LHCN-M2 (cell line): ENCODE results near the gene AFG1L. TPM values are rescaled to one million over a fixed set of nuclear protein-coding genes. Genes with fewer than 3 reads are reported as not detected.
"Not testable (repeated sequence)": the region's sequence is repeated elsewhere in the genome, so short reads cannot be mapped to it uniquely, and the experiment has no call there.

Experiments used
- DNase-seq: peaks from one replicate; pipeline ENCODE4 v3.0.0-alpha.2; 2012; ENCODE audit warnings: low read depth
- polyA plus RNA-seq: library from polyadenylated mRNA; unstranded; fragments of >200 nt; gene quantifications from one replicate; pipeline ENCODE4 v1.2.1, GENCODE V29; 2012; ENCODE audit warnings: missing spikeins
- total RNA-seq: library from RNA; depleted of rRNA; stranded (reverse); fragments of >200 nt; gene quantifications from 2 replicates; pipeline ENCODE4 v1.2.3, GENCODE V29; 2014; rRNA removed

Gene AFG1L
- total RNA-seq = 3.8 and 6.6 TPM in 2 replicates
- polyA plus RNA-seq = 2.4 TPM

GRCh38 chr6:108294727-108295625, at the start of gene AFG1L:
Gene AFG1L, plus strand, starts transcription at chr6:108295054. Its CDS starts 26 bp downstream, at chr6:108295080.
- peak; percentile 92 for DNase-seq

- not testable (repeated sequence) for DNase-seq
Measured at GRCh38 chr6:108245095-108245494, 49.8 kb upstream of the AFG1L start.

GRCh38 chr6:108247965-108248536, 46.8 kb upstream of the AFG1L start:
- DNase-seq = no peak

- DNase-seq = peak; percentile 9
Measured at GRCh38 chr6:108250240-108250866, 44.5 kb upstream of the AFG1L start.

- DNase-seq = no peak
Measured at GRCh38 chr6:108251252-108251651, 43.6 kb upstream of the AFG1L start.

- DNase-seq = no peak
Measured at GRCh38 chr6:108252055-108252454, 42.8 kb upstream of the AFG1L start.

- DNase-seq = no peak
Measured at GRCh38 chr6:108253241-108253640, 41.6 kb upstream of the AFG1L start.

- DNase-seq = no peak
Measured at GRCh38 chr6:108254433-108255410, 40.1 kb upstream of the AFG1L start.

- peak; percentile 35 for DNase-seq
Measured at GRCh38 chr6:108260126-108260808, 34.6 kb upstream of the AFG1L start.

GRCh38 chr6:108260809-108261569, 33.9 kb upstream of the AFG1L start, which contains the start of gene SNX3:
Gene SNX3, minus strand, starts transcription at chr6:108261040. Its CDS starts 119 bp downstream, at chr6:108260921.
- DNase-seq = peak; percentile 95

GRCh38 chr6:108263371-108263770, 31.5 kb upstream of the AFG1L start:
- DNase-seq = no peak

- no peak for DNase-seq
Measured at GRCh38 chr6:108268845-108269244, 26.0 kb upstream of the AFG1L start.

- not testable (repeated sequence) for DNase-seq
Measured at GRCh38 chr6:108269955-108270354, 24.9 kb upstream of the AFG1L start.

GRCh38 chr6:108274546-108274945, 20.3 kb upstream of the AFG1L start:
- no peak for DNase-seq

GRCh38 chr6:108275976-108276375, 18.9 kb upstream of the AFG1L start:
- DNase-seq = no peak

GRCh38 chr6:108277295-108277694, 17.6 kb upstream of the AFG1L start:
- DNase-seq = no peak

- DNase-seq = no peak
Measured at GRCh38 chr6:108277831-108278230, 17.0 kb upstream of the AFG1L start.

- DNase-seq = no peak
Measured at GRCh38 chr6:108285381-108285780, 9.5 kb upstream of the AFG1L start.

GRCh38 chr6:108286366-108286765, 8.5 kb upstream of the AFG1L start:
- DNase-seq = no peak

GRCh38 chr6:108287373-108287772, 7.5 kb upstream of the AFG1L start:
- no peak for DNase-seq
